A549 (cell line): Measurements from ENCODE around the gene TMEM53.

Experiments
- CBX8 ChIP-seq: fragments of 200-600 bp; sonication (generic); IDR thresholded peaks from 2 replicates; pipeline ENCODE4 v1.6.1; 2016
- CTCF ChIP-seq: fragments of >200 bp; sonication (Bioruptor Twin); formaldehyde crosslinking; IDR thresholded peaks from 3 replicates; pipeline ENCODE4 v1.5.1; 2016
- HDAC2 ChIP-seq: fragments of 200-600 bp; sonication (generic); IDR thresholded peaks from 2 replicates; pipeline ENCODE4 v1.6.1; 2016
- JUN ChIP-seq, 2 experiments: fragments of >200 bp; sonication (Bioruptor Twin); formaldehyde crosslinking; IDR thresholded peaks; 2 replicates in 1 of 2; 3 replicates in 1 of 2; pipeline ENCODE4 v1.6.1; 2016 to 2017
- POLR2A ChIP-seq: IDR thresholded peaks from 2 replicates; pipeline ENCODE4 v1.6.1; 2012; ENCODE audit warnings: mild to moderate bottlenecking, low read length
- REST ChIP-seq: fragments of 200-600 bp; sonication (generic); IDR thresholded peaks from 2 replicates; pipeline ENCODE4 v1.6.1; 2016; ENCODE audit warnings: antibody characterized with exemption, mild to moderate bottlenecking, moderate library complexity
- ZNF302 ChIP-seq: fragments of 250-450 bp; sonication (Bioruptor Pico); IDR thresholded peaks from 2 replicates; pipeline ENCODE4 v1.9.0; 2021; ENCODE audit warnings: inconsistent platforms, mild to moderate bottlenecking, moderate library complexity

DNA sequence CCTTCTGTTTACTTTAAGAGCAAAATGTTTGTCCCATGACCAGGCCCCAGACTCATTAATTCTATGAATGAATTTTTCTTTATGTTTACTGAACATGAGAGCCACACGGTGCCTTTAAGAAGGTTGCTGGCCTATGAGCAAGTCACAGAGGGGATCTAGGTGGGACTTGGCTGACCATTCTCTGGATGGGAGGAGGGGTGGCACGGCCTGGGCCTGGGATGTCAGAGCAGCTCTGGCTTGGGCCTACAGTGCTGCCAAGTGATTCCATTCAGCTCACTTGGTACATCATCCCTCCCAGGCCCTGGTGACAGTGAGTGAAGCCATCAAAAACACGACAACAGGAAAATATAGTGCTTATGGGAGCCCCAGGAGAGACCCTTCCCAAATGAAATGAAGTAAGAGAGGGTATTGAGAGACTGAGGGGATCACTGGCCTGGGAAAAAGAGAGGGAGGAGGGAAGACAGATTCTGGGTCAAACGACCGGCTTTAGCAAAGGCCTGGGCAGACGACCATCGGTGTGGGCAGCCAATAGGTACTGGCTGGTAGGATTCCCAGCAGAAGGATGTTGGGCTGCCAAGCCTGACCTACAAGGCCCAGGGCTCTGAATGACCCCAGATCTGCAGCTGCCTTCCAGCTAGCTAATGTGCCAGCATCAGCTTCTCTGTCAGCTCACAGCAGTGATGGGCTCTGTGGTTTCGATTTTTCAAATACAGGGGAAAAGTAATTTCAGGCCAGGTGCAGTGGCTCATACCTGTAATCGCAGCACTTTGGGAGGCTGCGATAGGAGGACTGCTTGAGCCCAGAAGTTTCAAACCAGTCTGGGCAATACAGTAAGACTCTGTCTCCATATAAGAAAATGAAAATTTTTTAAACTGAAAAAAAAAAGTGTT lies 3.3 kb downstream of the TMEM53 start:
- no peak for TF ChIP-seq POLR2A
- TF ChIP-seq REST, result no peak
- TF ChIP-seq CTCF, result no peak
- no peak for TF ChIP-seq ZNF302 (CRISPR knock-in tag)
- TF ChIP-seq HDAC2, result no peak
- TF ChIP-seq JUN (IDR thresholded peaks at IDR 0.05), result no peak
- TF ChIP-seq CBX8, result no peak
